ENCODE results near the gene CATSPERZ.
"Not testable (repeated sequence)": the region's sequence is repeated elsewhere in the genome, so short reads cannot be mapped to it uniquely, and the experiment has no call there.

Gene CATSPERZ

DNA sequence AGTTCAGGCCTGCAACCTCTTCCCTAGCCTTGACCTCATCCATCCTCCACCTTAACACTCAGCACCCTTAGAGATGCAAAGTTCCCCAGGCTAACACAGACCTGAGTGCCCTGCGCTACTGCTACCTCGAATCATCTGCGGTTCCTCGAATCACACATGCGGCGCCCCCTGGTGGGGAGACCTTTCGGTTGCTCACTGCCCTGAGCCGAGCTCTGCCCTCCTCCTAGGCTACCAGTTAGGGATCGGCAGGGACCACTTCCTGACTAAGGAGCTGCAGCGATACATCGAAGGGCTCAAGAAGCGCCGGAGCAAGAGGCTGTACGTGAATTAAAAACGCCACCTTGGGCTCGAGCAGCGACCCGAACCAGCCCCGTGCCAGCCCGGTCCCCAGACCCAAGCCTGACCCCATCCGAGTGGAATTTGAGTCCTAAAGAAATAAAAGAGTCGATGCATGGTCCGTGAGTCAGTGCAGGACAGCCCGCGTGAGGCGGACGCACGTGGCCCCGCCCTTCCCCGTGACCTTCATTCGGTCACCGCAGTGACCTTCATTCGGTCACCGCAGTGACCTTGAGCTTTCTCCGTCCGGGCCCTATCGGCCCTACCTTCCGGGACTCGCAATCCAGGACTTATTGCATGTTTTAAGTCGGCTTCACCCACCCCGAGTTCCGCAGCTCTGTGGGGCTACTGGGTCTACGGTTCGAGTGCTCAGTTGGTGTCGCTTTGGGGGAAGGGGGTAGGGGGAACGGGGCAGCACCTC is 4.3 kb downstream of the CATSPERZ start:
- peak; percentile 81 for DNase-seq (ENCODE audit: low spot score)

DNA sequence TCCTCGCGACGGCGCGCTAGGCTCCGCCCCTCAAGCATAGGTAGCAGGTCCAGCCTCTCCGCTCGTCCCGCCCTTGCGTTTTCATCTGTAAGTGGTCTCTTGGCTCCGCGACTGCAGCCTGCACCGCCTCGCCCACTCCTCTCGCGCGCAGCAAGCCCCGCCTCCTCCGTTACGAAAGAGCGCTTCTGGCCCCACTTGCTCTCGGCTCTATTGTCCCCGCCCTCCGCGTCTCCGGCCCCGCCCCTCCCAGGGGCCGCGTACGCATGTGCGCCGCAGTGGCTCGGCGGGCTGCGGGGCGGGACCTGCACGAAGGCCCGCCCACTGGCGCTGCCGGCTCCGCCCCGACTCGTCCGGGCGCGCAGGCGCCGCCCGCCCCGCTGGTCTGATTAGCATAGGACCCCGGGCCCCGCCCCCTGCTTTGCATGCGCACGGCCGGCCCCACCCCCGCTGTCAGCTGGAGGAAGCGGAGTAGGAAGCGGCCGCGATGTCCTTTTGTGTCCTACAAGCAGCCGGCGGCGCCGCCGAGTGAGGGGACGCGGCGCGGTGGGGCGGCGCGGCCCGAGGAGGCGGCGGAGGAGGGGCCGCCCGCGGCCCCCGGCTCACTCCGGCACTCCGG is 5.0 kb downstream of the CATSPERZ start, which contains the start of gene ESRRA:
ESRRA (plus strand) TSS at position 450 of the 616 bp plus-strand sequence. CDS start 1,656 bp downstream, outside the sequence.
- DNase-seq (ENCODE audit: low spot score) = peak; percentile 99

DNA sequence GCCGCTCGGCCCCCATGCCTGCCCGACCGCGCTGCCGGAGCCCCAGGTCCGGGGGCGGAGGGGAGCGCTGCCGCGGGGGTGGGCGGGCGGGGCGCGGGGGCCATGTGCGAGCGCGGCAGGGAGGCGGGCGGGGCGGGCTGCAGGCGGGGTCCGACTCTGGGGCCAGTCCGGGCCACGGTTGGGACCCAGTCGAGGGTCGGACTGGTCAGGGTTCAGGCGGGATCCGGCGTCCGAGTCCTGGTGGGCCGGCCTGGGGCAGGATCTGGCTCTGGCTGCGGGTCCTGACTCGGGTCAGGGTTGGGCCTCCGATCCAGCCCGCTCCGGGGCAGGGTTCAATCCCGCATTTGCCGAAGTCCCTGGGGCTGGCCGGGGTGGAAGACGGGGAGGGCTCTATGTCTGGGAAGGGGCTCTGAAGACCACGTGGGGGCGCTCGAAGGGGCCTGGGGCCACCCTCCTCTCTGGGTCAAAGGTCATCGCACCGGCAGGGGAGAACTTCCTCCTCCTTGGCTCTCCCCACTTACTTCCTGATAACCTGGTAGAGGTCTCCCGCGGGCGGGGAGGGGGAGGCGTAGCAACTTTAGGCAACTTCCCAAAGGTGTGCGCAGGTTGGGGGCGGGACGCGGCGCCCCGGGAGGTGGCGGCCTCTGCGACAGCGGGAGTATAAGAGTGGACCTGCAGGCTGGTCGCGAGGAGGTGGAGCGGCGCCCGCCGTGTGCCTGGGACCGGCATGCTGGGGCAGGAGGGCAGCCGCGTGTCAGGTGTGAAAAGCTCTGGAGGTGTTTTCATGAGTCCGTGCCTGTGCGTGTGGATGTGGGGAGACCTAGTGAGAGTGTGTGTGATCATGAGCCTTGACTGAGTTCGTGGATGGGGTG is 5.8 kb downstream of the CATSPERZ start:
- DNase-seq (ENCODE audit: low spot score) = no peak

DNA sequence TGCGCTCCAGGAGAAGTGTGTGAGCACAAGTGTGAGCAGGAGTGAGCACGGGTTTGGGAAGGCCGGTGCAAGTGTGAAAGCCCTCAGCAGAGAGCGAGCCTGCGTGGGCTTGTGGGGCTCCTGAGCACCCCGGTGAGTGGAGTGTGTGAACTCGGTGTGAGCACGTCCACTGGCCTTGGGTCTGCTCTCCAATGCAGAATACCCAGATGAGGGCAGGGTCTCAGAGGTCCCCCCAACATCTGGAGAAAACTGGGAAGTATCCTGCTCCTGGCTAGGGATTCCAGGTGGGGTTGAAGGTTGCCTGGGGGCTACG is 6.4 kb downstream of the CATSPERZ start:
- no peak for DNase-seq (ENCODE audit: low spot score)

DNA sequence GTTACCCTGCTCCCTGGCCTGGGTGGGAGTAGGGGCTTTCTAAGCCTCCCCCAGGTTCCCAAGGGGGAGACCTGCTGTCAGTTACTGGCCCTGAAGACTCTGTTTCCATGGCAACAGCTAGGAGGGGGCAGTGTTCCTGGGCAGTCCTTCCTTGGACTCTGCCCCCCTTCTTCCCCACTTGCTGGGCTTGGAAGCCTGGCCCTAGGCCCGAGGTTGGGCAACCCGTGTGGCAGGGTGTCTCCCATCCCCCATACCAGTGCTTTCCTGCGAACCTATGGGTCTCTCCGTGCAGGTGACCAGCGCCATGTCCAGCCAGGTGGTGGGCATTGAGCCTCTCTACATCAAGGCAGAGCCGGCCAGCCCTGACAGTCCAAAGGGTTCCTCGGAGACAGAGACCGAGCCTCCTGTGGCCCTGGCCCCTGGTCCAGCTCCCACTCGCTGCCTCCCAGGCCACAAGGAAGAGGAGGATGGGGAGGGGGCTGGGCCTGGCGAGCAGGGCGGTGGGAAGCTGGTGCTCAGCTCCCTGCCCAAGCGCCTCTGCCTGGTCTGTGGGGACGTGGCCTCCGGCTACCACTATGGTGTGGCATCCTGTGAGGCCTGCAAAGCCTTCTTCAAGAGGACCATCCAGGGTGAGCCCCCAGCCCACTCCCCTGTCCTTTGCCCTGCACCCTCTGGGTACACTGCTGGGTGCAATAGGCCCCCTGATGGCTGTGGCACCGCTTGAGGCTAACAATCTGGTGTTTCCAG is 6.9 kb downstream of the CATSPERZ start:
- no peak for DNase-seq (ENCODE audit: low spot score)

DNA sequence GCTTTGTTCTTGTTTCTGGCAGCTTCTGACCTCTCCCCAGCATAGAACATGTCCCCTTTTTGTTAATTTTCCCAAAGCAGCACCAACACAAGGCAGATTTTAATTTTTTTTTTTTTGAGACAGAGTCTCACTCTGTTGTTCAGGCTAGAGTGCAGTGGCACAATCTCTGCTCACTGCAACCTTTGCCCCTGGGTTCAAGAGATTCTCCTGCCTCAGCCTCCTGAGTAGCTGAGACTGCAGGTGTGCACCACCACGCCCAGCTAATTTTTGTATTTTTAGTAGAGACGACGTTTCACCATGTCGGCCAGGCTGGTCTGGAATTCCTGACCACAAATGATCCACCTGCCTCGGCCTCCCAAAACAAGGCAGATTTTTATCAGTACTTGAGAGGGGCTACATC is 7.6 kb downstream of the CATSPERZ start:
- not testable (repeated sequence) for DNase-seq (ENCODE audit: low spot score)

DNA sequence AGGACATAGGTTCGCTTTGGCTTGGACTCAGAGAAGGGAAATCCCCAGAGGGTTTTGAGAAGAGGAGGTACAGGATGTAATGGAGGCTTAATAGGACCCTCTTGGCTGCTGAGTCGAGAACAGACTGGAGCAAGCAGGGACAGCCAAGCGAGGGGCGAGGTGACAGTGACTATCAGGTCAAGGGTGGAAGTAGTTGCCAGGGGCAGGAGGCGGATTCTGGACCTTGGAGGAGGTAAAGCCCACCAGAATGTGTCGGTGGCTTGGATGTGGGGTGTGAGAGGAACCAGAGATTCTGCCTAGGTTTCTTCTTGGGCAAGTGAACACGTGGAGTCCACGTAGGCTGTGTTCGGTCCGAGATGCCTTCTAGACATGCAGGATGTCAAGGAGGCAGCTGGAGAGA is 12.8 kb downstream of the CATSPERZ start:
- no peak for DNase-seq (ENCODE audit: low spot score)

DNA sequence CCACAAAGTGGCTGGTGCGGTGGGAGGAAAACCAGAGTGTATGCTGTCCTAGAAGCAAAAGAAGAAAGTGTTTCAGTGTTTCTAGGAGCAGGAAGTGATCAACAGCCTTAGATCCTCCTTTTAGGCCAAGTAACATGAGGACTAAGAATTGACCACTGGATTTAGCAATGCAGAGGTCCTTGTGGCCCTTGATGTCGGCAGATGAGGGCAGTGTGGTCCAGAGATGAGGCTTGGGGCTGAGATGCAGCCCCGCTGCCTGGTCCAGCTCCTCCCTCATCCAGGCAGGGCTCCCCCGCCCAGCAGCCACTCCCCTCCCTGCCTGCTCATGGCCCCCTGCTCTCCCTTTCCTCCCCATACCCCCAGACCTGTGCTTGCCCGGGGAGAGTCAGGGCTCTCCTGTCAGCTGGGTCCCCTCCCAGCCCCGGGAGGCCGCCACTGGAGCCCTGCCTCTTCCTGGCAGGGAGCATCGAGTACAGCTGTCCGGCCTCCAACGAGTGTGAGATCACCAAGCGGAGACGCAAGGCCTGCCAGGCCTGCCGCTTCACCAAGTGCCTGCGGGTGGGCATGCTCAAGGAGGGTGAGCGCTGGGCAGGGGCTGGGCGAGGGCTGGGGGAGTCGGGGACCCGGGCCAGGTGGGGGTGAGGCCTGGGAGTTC is 13.5 kb downstream of the CATSPERZ start:
- DNase-seq (ENCODE audit: low spot score) = no peak

DNA sequence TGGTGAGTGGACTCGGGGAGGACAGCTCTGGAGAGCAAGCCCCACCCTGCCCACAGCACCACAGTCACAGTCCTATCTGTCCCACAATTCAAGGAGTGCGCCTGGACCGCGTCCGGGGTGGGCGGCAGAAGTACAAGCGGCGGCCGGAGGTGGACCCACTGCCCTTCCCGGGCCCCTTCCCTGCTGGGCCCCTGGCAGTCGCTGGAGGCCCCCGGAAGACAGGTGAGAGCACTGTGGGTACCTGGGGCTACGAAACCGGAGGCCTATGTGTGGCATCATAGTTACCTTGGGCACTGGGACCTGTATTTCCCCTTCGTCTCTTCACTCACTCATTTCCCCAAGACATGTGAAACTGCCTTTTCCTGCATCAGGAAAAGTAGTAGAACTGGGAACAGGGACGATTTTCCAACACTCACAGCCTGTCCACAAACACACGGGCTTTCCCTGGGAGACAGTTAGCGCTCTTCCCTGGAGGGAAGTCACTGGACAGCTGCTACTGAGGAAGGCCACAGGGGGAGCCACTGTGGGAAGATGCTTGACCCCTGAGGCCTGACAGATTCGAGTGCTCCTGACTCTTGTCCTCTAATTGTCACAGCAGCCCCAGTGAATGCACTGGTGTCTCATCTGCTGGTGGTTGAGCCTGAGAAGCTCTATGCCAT is 14.1 kb downstream of the CATSPERZ start:
- DNase-seq (ENCODE audit: low spot score) = no peak

DNA sequence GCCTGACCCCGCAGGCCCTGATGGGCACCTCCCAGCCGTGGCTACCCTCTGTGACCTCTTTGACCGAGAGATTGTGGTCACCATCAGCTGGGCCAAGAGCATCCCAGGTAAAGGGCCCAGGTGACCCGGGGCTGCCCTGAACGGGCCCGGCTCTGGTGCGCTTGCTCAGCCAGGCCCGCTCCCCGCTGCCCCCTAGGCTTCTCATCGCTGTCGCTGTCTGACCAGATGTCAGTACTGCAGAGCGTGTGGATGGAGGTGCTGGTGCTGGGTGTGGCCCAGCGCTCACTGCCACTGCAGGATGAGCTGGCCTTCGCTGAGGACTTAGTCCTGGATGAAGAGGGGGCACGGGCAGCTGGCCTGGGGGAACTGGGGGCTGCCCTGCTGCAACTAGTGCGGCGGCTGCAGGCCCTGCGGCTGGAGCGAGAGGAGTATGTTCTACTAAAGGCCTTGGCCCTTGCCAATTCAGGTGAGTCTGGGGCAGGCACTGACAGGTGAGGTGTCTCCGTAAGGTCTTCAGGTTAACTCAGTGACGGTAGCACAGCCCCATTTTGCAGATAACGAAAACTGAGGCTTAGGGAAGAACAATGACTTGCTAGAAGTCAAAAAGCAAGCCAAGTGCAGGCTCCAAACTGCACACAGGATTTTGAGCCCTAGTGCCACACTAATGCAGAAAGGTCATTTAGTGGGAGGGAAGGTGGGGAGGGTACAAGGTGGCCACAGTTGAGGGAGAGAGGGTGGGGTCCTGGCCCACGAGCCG is 14.8 kb downstream of the CATSPERZ start:
- no peak for DNase-seq (ENCODE audit: low spot score)

DNA sequence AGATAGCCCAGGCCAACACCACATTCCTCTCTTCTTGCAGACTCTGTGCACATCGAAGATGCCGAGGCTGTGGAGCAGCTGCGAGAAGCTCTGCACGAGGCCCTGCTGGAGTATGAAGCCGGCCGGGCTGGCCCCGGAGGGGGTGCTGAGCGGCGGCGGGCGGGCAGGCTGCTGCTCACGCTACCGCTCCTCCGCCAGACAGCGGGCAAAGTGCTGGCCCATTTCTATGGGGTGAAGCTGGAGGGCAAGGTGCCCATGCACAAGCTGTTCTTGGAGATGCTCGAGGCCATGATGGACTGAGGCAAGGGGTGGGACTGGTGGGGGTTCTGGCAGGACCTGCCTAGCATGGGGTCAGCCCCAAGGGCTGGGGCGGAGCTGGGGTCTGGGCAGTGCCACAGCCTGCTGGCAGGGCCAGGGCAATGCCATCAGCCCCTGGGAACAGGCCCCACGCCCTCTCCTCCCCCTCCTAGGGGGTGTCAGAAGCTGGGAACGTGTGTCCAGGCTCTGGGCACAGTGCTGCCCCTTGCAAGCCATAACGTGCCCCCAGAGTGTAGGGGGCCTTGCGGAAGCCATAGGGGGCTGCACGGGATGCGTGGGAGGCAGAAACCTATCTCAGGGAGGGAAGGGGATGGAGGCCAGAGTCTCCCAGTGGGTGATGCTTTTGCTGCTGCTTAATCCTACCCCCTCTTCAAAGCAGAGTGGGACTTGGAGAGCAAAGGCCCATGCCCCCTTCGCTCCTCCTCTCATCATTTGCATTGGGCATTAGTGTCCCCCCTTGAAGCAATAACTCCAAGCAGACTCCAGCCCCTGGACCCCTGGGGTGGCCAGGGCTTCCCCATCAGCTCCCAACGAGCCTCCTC is 15.7 kb downstream of the CATSPERZ start:
- not testable (repeated sequence) for DNase-seq (ENCODE audit: low spot score)

DNA sequence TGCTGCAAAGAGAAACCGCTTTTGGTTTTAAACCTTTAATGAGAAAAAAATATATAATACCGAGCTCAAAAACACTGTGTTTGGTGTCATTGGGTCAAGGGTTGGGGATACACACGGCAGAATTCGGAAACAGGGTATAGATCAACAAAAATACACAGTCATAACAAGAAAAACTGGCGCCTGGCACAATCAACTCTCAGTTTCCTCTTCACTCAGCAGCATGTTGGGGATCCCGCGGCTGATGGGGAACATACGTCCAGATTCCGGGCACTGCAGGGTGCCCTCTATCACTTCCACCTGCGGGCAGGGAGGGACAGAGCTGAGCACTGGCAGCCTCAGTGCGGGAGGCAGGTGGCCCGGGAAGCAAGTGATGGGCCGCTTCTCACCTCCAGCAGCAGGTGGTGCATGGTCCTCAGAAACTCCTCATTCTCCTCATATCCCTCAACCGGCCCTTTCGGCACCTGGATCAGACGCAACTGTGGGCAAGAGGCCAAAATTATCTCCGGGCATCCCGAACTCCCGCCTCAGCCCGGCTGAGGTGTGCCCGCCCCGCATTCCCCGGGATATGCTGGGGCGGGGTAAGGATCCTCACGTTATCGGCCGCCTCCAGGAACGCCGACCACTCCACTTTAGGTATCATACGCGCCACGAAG is 16.6 kb downstream of the CATSPERZ start:
- peak; percentile 42 for DNase-seq (ENCODE audit: low spot score)

DNA sequence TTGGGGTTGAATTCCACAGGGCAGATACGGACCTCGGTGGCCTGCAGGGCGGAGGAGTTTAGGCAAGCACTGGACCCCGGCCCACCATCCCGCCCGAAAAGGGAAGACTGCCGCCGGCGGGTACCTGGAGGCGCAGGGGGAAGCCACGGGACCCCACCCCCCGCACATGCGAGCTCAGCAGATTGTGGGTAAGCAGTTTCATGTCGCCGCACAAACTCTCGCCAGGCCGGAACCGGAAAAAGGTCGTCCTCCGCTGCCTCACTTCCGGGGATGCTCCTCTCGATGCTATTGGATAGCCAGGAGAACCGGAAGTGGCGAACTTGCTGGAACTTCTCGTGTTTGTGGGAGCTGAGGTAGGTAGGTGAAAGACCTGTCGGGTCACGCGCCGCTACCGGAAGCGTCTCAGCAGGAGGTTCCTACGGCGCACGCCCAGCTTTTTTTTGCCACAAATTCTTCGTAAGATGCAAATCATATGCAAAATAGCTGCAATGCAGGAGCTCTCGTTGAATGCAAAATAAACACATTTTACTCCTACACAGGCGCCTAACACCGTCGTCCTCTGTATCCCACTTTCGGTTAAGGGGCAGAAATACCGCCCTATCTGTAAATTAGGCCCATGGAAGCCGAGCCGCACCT is 17.3 kb downstream of the CATSPERZ start, which contains the start of gene TRMT112:
TRMT112 (minus strand) TSS at position 235 of the 636 bp plus-strand sequence; CDS start at position 202, 33 bp downstream.
- peak; percentile 86 for DNase-seq (ENCODE audit: low spot score)

DNA sequence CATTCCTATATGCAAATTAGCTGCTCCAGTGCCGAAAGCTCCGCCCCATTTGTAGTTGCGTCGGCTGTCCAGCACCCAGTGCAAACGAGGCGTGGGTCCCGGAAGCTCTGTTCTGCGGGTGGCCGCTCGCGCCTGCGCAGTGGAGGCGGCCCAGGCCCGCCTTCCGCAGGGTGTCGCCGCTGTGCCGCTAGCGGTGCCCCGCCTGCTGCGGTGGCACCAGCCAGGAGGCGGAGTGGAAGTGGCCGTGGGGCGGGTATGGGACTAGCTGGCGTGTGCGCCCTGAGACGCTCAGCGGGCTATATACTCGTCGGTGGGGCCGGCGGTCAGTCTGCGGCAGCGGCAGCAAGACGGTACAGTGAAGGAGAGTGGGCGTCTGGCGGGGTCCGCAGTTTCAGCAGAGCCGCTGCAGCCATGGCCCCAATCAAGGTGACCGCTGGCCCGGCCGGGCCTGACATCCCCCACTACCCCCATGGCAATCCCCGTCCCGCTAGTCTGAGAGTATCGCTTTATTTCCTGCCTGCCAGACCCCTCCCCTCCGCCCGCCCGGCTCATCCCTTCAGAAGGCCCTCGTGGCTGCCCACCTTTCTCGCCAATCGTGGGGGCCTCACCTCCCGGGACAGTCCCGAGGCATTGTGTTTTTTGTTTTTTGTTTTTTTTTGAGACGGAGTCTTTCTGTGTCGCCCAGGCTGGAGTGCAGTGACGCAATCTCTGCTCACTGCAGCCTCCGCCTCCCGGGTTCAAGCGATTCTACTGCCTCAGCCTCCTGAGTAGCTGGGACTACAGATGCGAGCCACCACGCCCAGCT is 18.0 kb downstream of the CATSPERZ start, which contains the start of gene PRDX5:
PRDX5 (plus strand) TSS at position 161 of the 805 bp plus-strand sequence; CDS start at position 256, 95 bp downstream.
- peak; percentile 97 for DNase-seq (ENCODE audit: low spot score)

DNA sequence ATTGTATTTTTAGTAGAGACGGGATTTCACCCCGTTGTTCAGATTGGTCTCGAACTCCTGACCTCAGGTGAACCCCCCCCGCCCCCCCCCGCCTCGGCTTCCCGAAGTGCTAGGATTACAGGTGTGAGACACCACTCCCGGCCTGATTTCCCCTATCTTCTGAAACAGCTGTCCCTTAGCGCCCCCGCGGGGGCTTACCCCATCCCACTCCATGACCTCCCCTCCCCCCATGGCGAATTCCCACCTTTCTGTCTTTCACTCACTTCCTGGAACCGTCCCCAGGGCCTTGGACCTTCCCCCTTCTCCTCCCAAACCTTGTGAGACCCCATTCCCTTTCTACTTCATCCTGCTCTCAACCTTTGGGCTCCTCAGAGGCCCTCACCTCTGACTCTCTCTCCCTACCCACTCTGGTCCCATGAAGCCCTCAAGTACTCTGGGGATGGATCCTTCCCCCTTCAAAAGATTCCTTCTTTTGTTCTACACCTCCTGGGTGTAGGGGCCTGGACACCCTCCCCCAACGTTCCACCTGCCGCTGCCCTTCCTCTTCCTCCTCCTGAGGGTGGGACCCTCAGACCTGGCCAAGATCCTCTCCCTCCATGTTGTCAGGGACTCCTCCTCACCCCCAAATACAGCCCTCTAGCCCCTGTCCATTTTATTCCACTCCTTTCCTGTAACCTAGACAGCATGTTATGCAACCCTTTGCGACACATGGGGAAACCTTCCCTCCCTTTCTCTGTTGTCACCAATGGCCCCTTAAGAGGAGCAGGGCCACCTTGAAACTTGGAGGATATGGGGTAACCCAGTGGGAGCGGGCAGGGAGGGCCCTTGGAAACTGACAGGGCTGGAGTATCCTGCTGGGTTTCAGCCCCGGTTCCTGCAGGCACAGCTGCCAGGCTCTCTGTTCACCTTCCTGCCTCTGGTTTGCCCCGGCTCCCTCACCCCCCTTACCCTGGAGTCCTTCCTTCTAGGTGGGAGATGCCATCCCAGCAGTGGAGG is 18.9 kb downstream of the CATSPERZ start:
- no peak for DNase-seq (ENCODE audit: low spot score)

DNA sequence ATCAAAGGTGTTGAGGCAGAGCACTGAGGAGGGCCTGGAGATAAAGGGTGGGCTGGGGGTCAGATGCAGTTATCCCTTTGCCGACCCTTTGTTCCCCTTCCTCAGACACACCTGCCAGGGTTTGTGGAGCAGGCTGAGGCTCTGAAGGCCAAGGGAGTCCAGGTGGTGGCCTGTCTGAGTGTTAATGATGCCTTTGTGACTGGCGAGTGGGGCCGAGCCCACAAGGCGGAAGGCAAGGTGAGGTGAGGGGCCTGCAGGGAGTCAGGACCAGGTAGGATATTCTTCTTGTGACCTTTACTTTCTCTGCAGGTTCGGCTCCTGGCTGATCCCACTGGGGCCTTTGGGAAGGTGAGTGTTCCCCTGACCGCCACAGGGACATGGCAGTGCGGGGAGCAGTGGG is 20.4 kb downstream of the CATSPERZ start:
- no peak for DNase-seq (ENCODE audit: low spot score)
